Upper lobe of right lung (tissue), 1 donor: ENCODE measurements around the gene DEAF1. TPM values are rescaled to one million over a fixed set of nuclear protein-coding genes. Genes with fewer than 3 reads are reported as not detected.

Experiments
- ATAC-seq: fragments of 200-7000 bp; cut with Tn5 transposase; one replicate; pipeline ENCODE4 v1.9.1; 2020; ENCODE audit warnings: mild to moderate bottlenecking, moderate library complexity
- DNase-seq: peaks from one replicate; pipeline ENCODE4 v3.0.0-alpha.2; 2020
- H3K27ac ChIP-seq: fragments of 200-600 bp; one replicate; pipeline ENCODE4 v1.8.0; 2022
- H3K27me3 ChIP-seq: fragments of 200-600 bp; one replicate; pipeline ENCODE4 v1.8.0; 2022; ENCODE audit warnings: mild to moderate bottlenecking
- H3K36me3 ChIP-seq: fragments of 200-600 bp; one replicate; pipeline ENCODE4 v1.8.0; 2022
- H3K4me1 ChIP-seq: fragments of 200-600 bp; one replicate; pipeline ENCODE4 v1.8.0; 2022
- H3K4me3 ChIP-seq: fragments of 200-600 bp; one replicate; pipeline ENCODE4 v1.8.0; 2022; ENCODE audit warnings: mild to moderate bottlenecking
- H3K9me3 ChIP-seq: fragments of 200-600 bp; one replicate; pipeline ENCODE4 v1.8.0; 2022
- CTCF ChIP-seq: fragments of 200-600 bp; IDR thresholded peaks from one replicate; pipeline ENCODE4 v1.8.0; 2022; ENCODE audit warnings: antibody characterized with exemption
- intact Hi-C: fragments of 100-400 bp; cut with DNase I; formaldehyde crosslinking; loops from one replicate; pipeline ENCODE4 v1.11.0; 2022
- total RNA-seq: library from RNA; stranded (reverse); fragmentation: NEBNext Ultra II Directional; extraction: Animal tissue kit (Norgen Biotek cat#: 25700); gene quantifications from one replicate; pipeline ENCODE4 v1.2.1, GENCODE V29; 2021
- donor health status: DM: no; HTN: yes; CAD: no; lungs with severe emphysema.

Gene DEAF1
- total RNA-seq, 1 donor from 2014 or later = 27.1 TPM

DNA sequence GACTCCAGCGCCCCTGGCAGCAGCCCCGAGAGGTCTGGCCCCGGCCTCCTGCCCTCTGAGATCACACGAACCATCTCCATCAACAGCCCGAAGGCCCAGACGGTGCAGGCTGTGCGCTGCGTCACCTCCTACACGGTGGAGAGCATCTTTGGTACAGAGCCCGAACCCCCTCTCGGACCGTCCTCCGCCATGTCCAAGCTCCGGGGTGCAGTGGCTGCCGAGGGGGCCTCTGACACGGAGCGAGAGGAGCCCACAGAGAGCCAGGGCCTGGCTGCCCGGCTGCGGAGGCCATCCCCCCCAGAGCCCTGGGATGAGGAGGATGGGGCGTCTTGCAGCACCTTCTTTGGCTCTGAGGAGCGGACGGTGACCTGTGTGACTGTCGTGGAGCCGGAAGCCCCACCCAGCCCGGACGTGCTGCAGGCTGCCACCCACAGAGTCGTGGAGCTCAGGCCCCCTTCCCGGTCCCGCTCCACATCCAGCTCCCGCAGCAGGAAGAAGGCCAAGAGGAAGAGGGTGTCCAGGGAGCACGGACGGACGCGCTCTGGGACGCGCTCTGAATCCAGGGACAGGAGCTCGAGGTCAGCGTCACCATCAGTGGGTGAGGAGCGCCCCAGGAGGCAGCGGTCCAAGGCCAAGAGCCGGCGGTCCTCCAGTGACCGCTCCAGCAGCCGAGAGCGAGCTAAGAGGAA is 86.9 kb downstream of the DEAF1 start:
- TF ChIP-seq CTCF = no peak
- Histone ChIP-seq H3K36me3 (peaks cover 100% of the 10 kb centered on the region), H3K4me1 (peaks cover 4% of the 10 kb centered on the region), H3K27ac (no peak overlapping the region), H3K4me3 (no peak overlapping the region), H3K27me3 (no peaks in the 10 kb centered on the region), H3K9me3 (no peaks in the 10 kb centered on the region)
- ATAC-seq (no peak), DNase-seq (peak; percentile 61)
- intact Hi-C loops = no loop called here

DNA sequence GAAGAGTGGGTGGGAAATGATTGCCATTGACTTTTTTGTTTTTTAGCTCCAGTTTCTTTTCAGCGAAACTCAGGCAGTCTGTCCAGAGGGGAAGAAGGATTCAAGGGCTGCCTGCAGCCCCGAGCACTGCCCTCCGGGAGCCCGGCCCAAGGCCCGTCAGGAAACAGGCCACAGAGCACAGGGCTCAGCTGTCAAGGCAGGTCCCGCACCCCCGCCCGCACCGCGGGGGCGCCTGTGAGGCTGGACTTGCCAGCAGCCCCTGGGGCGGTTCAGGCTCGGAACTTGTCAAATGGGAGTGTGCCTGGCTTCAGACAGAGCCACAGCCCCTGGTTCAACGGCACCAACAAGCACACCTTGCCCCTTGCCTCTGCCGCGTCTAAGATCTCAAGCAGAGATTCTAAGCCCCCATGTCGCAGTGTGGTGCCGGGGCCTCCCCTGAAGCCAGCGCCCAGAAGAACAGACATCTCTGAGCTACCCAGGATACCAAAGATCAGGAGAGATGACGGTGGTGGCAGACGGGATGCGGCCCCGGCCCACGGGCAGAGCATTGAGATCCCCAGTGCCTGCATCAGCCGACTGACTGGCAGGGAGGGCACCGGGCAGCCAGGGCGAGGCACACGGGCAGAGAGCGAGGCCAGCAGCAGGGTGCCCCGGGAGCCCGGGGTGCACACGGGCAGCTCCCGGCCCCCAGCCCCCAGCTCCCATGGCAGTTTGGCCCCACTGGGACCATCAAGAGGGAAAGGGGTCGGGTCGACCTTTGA is 87.8 kb downstream of the DEAF1 start:
- no peaks in the 10 kb centered on the region for H3K9me3 ChIP-seq
- H3K36me3 ChIP-seq = peaks cover 100% of the 10 kb centered on the region
- no peak overlapping the region for H3K4me3 ChIP-seq
- no peaks in the 10 kb centered on the region for H3K4me1 ChIP-seq
- DNase-seq (no peak), ATAC-seq (no peak)
- H3K27ac ChIP-seq = no peak overlapping the region
- no peak for TF ChIP-seq CTCF
- intact Hi-C loops = no loop called here
- H3K27me3 ChIP-seq = no peaks in the 10 kb centered on the region

GRCh38 chr11:606245-606644 is 88.8 kb downstream of the DEAF1 start:
- Histone ChIP-seq H3K9me3 (no peaks in the 10 kb centered on the region), H3K4me1 (no peaks in the 10 kb centered on the region), H3K27me3 (no peaks in the 10 kb centered on the region), H3K27ac (no peak overlapping the region), H3K4me3 (no peak overlapping the region), H3K36me3 (peaks cover 100% of the 10 kb centered on the region)
- intact Hi-C loops = no loop called here
- ATAC-seq (peak; percentile 84), DNase-seq (peak; percentile 88)
- TF ChIP-seq CTCF = no peak

DNA sequence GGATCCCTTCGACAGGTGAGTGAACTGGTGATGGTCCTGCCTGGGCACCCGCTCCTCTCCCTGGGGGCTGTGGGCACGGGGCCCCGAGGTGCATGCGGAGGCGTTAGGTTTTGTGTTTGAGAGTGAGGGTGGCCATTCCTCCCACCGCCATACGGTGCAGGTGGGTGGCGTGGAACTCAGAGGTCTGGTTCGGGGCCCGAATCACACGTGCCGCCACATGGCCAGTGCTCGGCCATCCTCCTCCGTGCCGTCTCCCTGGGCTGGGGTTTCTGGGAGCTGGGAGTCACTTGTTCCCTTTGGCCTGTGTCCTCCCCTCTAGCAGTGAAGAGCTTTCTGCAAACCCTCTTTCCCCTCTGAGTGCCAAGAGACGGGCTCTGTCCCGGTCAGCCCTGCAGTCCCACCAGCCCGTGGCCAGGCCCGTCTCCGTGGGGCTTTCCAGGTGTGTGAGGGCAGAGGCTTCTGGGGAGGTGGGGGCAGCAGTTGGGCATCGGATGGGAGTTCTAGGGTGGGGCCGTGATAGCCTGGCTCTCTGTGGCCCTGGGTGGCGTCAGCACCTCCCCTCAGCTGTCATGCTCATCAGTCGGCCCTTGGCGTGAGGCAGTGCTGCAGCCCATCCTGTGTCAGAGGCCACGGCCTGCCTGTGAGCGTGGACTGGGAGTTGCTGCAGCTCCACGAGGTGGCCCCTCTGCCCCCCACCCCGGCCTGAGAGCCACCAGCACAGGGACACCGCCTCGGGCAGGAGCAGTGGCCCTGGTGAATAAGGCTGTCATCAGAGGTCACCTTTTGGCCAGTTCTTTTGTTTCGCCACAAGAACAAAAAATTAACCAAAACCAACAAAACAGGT is 89.5 kb downstream of the DEAF1 start:
- ATAC-seq (no peak), DNase-seq (no peak)
- TF ChIP-seq CTCF = no peak
- Histone ChIP-seq H3K27me3 (no peaks in the 10 kb centered on the region), H3K27ac (no peak overlapping the region), H3K9me3 (no peaks in the 10 kb centered on the region), H3K36me3 (peaks cover 100% of the 10 kb centered on the region), H3K4me3 (no peak overlapping the region), H3K4me1 (no peaks in the 10 kb centered on the region)
- intact Hi-C loops = no loop called here

DNA sequence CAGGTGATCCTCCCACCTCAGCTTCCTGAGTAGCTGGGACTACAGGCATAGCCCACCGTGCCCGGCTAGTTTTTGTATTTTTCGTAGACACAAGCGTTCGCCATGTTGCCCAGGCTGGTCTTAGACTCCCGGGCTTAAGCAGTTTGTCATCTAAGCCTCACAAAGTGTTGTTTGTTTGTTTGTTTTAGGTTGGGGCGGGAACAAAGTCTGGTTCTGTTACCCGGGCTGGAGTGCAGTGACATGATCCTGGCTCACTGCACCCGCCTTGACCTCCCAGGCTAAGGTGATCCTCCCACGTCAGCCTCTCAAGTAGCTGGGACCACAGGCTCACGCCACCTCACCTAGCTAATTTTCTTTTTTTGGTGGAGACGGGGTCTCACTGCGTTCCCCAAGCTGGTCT is 91.9 kb downstream of the DEAF1 start:
- Histone ChIP-seq H3K9me3 (no peaks in the 10 kb centered on the region), H3K4me3 (no peak overlapping the region), H3K4me1 (no peaks in the 10 kb centered on the region), H3K27ac (no peak overlapping the region), H3K36me3 (peaks cover 99% of the 10 kb centered on the region), H3K27me3 (no peaks in the 10 kb centered on the region)
- DNase-seq (no peak), ATAC-seq (no peak)
- TF ChIP-seq CTCF = no peak
- intact Hi-C loops = no loop called here
